ENCODE results near the gene CHP2. TPM values are rescaled to one million over a fixed set of nuclear protein-coding genes. Genes with fewer than 3 reads are reported as not detected.

Gene CHP2
- polyA plus RNA-seq, 1 of the 3 experiments (the other 2 are of a cell fraction): not detected

DNA sequence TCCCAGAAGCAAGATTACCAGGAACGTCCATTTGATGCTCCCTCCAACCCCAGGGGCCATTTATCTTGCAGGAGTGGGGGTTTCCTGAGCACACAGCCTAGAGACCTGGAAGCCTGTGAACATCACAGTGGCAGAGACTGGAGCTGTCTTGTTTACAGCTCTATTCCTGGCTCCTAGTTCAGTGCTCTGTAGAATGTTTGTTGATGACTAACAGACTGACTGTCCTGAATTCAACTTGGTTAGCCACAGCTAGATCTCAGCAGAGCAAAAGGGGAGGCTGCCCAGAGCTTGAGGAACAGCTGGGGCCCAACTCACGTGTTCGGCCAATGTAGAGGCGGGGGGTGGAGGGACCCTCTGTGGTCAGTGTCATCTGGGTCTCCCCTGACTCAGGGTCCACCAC is 48.4 kb upstream of the CHP2 start:
- Histone ChIP-seq H3K9me2 (no peaks in the 10 kb centered on the region), H4K20me1 (ENCODE audit: insufficient read depth) (no peaks in the 10 kb centered on the region), H3K9ac (no peak overlapping the region), H3K79me2 (ENCODE audit: insufficient read depth) (no peaks in the 10 kb centered on the region), H3K27me3 (ENCODE audit: insufficient read depth) (no peaks in the 10 kb centered on the region; the same call in 1 of the 2 replicates), H3K4me3 (ENCODE audit: low read depth in 2 of 2, low read length in 1 of 2) (no peak overlapping the region), H3K4me2 (no peak overlapping the region), H3K9me3 (no peaks in the 10 kb centered on the region), H3K36me3 (replicated peaks in 1 of 2; ENCODE audit: control insufficient read depth in 1 of 2, insufficient read depth in 2 of 2, low read length in 1 of 2) (no peaks in the 10 kb centered on the region), H3K4me1 (ENCODE audit: control insufficient read depth in 1 of 2, insufficient read depth in 2 of 2, low read depth in 1 of 2, low read length in 1 of 2) (no peaks in the 10 kb centered on the region), H3K27ac (ENCODE audit: low read depth in 2 of 2, low read length in 1 of 2) (no peak overlapping the region), H3F3A (replicated peaks; ENCODE audit: insufficient read depth) (no peaks in the 10 kb centered on the region), H2AFZ (ENCODE audit: low read depth) (no peak overlapping the region)
- DNase-seq: no peak
- TF ChIP-seq, protein P1, sequence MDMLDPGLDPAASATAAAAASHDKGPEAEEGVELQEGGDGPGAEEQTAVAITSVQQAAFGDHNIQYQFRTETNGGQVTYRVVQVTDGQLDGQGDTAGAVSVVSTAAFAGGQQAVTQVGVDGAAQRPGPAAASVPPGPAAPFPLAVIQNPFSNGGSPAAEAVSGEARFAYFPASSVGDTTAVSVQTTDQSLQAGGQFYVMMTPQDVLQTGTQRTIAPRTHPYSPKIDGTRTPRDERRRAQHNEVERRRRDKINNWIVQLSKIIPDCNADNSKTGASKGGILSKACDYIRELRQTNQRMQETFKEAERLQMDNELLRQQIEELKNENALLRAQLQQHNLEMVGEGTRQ (IDR thresholded peaks at IDR 0.05; ENCODE audit: borderline replicate concordance, low read depth, low read length): no peak
- TF ChIP-seq YY1 (IDR thresholded peaks at IDR 0.05; ENCODE audit: low read depth) (no peak), RCOR1 (IDR thresholded peaks at IDR 0.05; ENCODE audit: low read length) (no peak), SIN3A (IDR thresholded peaks at IDR 0.05; ENCODE audit: borderline replicate concordance, low read depth, low read length) (no peak), FOXJ3 (CRISPR knock-in tag; IDR thresholded peaks at IDR 0.05) (no peak), FOSL2 (IDR thresholded peaks at IDR 0.05; ENCODE audit: borderline replicate concordance, low read depth) (no peak), TEAD4 (IDR thresholded peaks at IDR 0.05; ENCODE audit: borderline replicate concordance, insufficient read depth) (no peak), EP300 (IDR thresholded peaks at IDR 0.05; ENCODE audit: borderline replicate concordance in 1 of 2, low read depth in 1 of 2, low read length in 1 of 2) (no peak)
- TF ChIP-seq, protein P2, sequence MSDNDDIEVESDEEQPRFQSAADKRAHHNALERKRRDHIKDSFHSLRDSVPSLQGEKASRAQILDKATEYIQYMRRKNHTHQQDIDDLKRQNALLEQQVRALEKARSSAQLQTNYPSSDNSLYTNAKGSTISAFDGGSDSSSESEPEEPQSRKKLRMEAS (IDR thresholded peaks at IDR 0.05; ENCODE audit: low read depth): no peak
- TF ChIP-seq, protein P3, sequence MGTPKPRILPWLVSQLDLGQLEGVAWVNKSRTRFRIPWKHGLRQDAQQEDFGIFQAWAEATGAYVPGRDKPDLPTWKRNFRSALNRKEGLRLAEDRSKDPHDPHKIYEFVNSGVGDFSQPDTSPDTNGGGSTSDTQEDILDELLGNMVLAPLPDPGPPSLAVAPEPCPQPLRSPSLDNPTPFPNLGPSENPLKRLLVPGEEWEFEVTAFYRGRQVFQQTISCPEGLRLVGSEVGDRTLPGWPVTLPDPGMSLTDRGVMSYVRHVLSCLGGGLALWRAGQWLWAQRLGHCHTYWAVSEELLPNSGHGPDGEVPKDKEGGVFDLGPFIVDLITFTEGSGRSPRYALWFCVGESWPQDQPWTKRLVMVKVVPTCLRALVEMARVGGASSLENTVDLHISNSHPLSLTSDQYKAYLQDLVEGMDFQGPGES (IDR thresholded peaks at IDR 0.05; ENCODE audit: low read depth, low read length): no peak
- ChIA-PET POLR2A (interaction anchor here (0.6 kb wide), 1 partner anchor 43 kb away, joined by 3 read pairs; no protein-coding TSS in a partner anchor), CTCF (interaction anchor here (0.9 kb wide), 1 partner anchor 22 kb away, joined by 3 read pairs; no protein-coding TSS in a partner anchor)
- 57% methylated on average over 1 of the region's 4 CpGs for WGBS (ENCODE audit: low lambda C conversion rate)

DNA sequence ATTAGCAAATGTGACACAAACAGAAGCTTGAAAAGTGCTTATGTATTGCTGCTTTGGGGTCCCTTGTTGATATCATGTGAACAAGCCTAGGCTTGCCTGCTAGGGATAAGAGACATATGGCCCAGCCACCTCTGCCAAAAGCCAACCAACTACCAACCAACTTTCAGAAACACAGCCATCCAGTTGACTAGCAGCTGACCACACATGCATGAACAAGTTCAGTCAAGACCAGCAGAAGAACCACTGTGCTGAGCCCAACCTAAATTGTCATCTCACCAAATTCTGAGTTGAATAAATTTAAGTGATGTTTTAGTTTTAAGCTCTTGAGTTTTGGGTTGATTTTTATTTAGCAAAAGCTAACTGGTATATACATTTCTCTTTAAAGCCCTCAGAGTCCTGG is 45.3 kb upstream of the CHP2 start:
- CTCF ChIA-PET: interaction anchor here (0.7 kb wide), 1 partner anchor 25 kb away, joined by 3 read pairs; no protein-coding TSS in a partner anchor
- Histone ChIP-seq H2AFZ (ENCODE audit: low read depth) (no peak overlapping the region), H3K4me3 (ENCODE audit: low read depth in 2 of 2, low read length in 1 of 2) (no peak overlapping the region), H3F3A (replicated peaks; ENCODE audit: insufficient read depth) (no peaks in the 10 kb centered on the region), H3K9me3 (no peaks in the 10 kb centered on the region), H3K27ac (ENCODE audit: low read depth in 2 of 2, low read length in 1 of 2) (no peak overlapping the region), H3K79me2 (ENCODE audit: insufficient read depth) (no peaks in the 10 kb centered on the region), H3K9me2 (no peaks in the 10 kb centered on the region), H3K4me1 (ENCODE audit: control insufficient read depth in 1 of 2, insufficient read depth in 2 of 2, low read depth in 1 of 2, low read length in 1 of 2) (no peaks in the 10 kb centered on the region), H3K4me2 (no peak overlapping the region), H3K9ac (no peak overlapping the region), H4K20me1 (ENCODE audit: insufficient read depth) (no peaks in the 10 kb centered on the region), H3K36me3 (replicated peaks in 1 of 2; ENCODE audit: control insufficient read depth in 1 of 2, insufficient read depth in 2 of 2, low read length in 1 of 2) (no peaks in the 10 kb centered on the region), H3K27me3 (ENCODE audit: insufficient read depth) (no peaks in the 10 kb centered on the region; the same call in 1 of the 2 replicates)
- DNase-seq: no peak
- POLR2A ChIA-PET: no interaction called here
- TF ChIP-seq YY1 (IDR thresholded peaks at IDR 0.05; ENCODE audit: low read depth): no peak
